ENCODE measurements around the gene YIPF5.

Gene YIPF5

DNA sequence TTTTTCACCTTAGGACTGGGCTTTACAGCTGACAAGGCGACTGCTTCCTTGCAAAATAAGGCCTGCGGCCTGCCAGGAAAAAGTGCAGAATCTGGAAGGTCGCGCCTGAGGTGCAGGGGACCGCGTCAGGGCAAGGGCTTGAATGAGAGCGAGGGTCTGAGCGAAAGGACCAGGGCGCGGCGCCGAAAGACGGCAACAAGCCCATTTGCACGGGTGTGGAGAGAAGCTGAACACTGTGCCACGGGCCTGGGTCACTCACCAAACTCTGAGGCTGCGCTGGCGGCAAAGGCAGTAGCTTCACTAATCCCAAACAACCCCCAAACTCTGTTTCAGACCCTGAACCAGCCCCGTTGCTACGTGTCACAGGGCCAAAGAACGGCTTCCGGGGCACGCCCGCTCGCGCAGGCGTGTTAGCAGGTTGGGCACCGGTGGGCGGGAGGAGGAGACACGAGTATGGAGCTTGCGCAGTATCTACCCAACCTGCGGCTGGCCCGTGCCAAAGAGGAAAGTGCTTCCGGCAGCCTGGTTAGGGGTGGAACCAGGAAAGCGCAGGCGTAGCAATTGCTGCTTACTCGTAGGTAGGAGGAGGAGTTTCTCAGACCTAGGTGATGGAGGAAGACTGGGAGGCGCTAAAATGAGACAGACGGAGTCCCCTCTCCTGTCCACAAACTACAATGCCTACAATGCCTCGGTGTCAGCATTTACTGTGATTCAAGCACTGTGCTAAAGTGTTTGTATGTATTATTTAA, at the start of gene YIPF5, which contains the start of gene KCTD16:
Gene YIPF5, minus strand, starts transcription at position 384 of the 749 bp plus-strand sequence. CDS start 704 bp downstream, outside the sequence.
Gene KCTD16, plus strand, starts transcription at position 598 of the 749 bp plus-strand sequence.
- DNase-seq, result peak; percentile 96

- DNase-seq, result no peak
Observed at GRCh38 chr5:144219869-144220268, 49.4 kb upstream of the YIPF5 start.

- no peak for DNase-seq
Observed at GRCh38 chr5:144210655-144211054, 40.2 kb upstream of the YIPF5 start.

DNA sequence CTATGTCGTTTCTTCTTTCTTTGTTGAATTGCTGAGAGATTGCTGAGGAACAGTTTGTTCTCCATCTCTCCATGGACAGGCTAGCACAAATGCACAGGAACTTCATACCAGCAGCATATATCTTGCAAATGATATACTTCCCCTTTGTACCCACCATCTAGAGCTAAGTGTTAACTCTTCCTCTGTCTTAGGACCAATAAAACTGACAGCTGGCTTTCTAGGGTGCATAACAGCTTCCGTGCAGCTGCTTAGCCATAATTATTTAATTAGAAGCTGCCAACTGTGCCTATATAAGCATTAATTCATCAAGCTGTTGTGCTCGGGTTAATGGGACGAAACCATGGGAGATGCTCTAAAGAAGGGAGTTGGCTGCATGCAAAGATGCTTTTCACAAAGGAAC, 38.9 kb upstream of the YIPF5 start:
- DNase-seq, result no peak

- DNase-seq, result no peak
Observed at GRCh38 chr5:144207875-144208444, 37.5 kb upstream of the YIPF5 start.

- no peak for DNase-seq
Observed at GRCh38 chr5:144206141-144206540, 35.7 kb upstream of the YIPF5 start.

GRCh38 chr5:144205141-144205551, 34.7 kb upstream of the YIPF5 start:
- no peak for DNase-seq

GRCh38 chr5:144203750-144204596, 33.5 kb upstream of the YIPF5 start:
- no peak for DNase-seq

GRCh38 chr5:144202726-144203125, 32.3 kb upstream of the YIPF5 start:
- no peak for DNase-seq

- no peak for DNase-seq
Observed at GRCh38 chr5:144202072-144202471, 31.6 kb upstream of the YIPF5 start.

DNA sequence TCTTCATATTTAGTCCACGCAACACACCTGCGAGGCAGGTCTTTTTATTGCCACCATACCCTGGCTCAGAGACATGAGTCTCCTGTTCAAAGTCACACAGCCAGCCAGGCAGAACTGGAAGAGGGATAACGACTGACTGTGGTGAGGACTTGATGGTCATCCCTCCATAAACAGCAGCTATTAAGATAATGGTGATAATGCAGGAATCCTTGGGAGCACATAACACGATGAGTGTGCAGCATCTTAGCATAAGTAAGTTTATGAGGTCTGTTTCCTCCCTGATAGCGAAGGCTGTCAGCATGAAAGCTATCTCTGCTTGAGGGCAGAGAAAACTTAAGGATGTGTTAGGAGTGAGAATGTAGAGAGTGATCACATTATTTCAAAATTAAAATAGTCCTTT, 31.1 kb upstream of the YIPF5 start:
- no peak for DNase-seq

GRCh38 chr5:144198386-144198785, 27.9 kb upstream of the YIPF5 start:
- DNase-seq, result no peak

GRCh38 chr5:144196612-144197011, 26.2 kb upstream of the YIPF5 start:
- DNase-seq, result no peak

- DNase-seq, result no peak
Observed at GRCh38 chr5:144195448-144195847, 25.0 kb upstream of the YIPF5 start.

DNA sequence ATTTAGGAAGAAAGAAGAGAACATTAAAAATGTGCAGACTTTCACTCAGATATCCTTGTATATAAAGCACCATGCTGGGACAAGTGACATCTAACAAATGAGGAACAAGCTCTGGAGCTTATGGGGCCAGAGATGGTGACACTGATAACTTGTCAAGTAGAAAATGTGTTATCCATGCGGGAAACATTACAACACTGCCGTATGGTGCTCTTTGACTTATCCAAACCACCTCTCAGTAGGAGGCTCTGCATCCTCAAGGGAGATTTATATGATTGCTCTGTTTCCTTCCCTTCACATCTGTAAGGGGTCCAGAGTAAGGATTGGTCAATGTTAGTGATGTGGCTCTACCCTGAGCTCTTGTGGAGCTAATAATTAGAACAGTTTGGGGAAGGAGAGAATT, 23.7 kb upstream of the YIPF5 start:
- DNase-seq, result no peak

GRCh38 chr5:144192661-144193060, 22.2 kb upstream of the YIPF5 start:
- no peak for DNase-seq

GRCh38 chr5:144191998-144192397, 21.5 kb upstream of the YIPF5 start:
- no peak for DNase-seq

- DNase-seq, result no peak
Observed at GRCh38 chr5:144191531-144191930, 21.1 kb upstream of the YIPF5 start.

DNA sequence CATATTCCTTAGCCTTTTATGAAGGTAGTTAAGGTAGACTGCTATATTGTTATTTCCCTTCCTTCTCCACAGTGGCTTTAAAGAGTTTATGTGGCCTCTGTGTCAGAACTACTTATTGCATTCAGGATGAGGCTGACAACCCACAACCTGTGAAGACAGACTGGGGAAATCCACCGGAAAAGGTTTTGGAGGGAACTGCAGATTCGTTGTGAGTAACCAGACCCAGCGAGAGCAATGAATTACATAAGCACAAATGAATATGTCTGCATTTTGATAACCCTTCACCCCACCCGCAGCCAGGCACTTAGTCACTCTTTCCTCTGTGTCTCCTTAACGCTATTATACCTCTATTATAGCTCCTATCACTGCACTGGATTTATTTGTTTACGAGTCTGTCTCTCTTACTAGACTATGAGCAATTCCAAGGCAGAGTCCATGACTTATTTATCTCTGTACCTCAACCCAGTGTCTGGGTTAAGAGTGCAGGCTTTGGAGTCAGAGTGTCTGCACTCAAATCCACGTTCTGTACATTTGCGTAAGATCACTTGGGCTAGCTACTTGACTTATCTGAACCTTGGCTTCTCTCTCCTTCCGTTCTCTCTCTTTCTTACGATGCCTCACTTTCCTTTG, 19.5 kb upstream of the YIPF5 start:
- peak; percentile 48 for DNase-seq

DNA sequence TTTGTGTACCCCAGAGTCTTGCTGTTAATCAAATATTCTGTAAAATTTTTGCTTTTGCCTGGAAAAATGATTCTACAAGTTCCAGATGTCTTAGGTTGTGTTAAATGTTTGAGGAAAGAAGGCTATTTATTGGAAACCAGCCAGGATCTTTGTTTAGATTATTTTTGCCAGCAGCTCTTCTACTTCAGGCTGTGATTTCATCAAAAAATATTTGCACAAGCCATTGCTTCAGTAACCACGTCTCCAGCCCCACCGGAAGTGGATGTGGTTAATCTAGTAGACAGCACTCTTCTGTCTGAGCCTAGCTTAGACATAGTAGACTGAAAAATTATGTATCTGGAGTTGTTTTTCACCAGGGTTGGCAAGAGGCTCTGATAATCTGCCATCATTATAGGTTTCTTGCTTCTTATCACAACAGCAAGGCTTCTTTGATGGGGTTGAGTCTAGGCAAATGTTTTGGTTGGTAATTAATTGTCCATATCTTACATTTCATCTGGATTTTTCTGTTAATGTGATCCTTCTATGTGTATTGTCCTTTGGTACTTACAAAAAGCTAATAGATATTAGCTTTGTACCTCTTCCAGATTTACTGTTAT, 17.3 kb upstream of the YIPF5 start:
- peak; percentile 63 for DNase-seq

GRCh38 chr5:144183254-144183889, 12.9 kb upstream of the YIPF5 start:
- DNase-seq, result no peak

- DNase-seq, result no peak
Observed at GRCh38 chr5:144179226-144179625, 8.8 kb upstream of the YIPF5 start.

All from NK-92 treated with Interleukin-12 subunit alpha and Interleukin-12 subunit beta, amount 100 ng/mL, for 24 hours (cell line).